GM12892 (cell line): ENCODE data around the gene EXPH5.

ENCODE experiments used
- POLR2A ChIP-seq: IDR thresholded peaks from 2 replicates; pipeline ENCODE4 v1.6.1; 2011; ENCODE audit warnings: low read depth, low read length, control low read depth
- POLR2AphosphoS5 ChIP-seq: IDR thresholded peaks from 2 replicates; pipeline ENCODE4 v1.6.1; 2011; ENCODE audit warnings: low read depth, low read length, control low read depth

- TF ChIP-seq POLR2AphosphoS5 (no peak), POLR2A (no peak)
These were observed 3.1 kb upstream of the EXPH5 start for GRCh38 chr11:108596701-108597100.
